Measurements from ENCODE around the gene CACNA1C.

DNA sequence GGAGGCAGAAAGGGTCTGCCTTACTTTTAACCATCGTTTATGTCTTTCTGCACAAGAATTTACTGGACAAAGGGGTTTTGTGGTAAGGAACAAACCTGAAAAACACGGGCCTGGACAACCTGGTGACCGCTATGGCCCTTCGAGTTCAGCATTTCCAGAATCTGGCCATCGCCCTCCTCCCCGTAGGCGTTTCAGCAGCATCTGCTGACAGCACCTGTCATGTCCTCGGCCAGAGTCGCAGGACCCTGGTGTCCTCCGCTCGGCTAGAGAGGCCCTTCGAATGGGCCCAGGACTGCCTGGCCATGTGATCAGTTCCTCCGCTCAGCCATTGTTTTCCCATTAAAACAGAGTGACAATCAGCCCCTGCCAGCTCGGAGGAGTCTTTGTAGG lies 599.2 kb downstream of the CACNA1C start:
- TF ChIP-seq CTCF (IDR thresholded peaks at IDR 0.05) (no peak), POLR2AphosphoS5 (IDR thresholded peaks at IDR 0.05) (no peak)
